GM19025 (cell line): ENCODE data around the gene ITFG1.
"Not testable (repeated sequence)": the region's sequence is repeated elsewhere in the genome, so short reads cannot be mapped to it uniquely, and the experiment has no call there.

Source experiments
- ATAC-seq: cut with Tn5 transposase; IDR thresholded peaks from one replicate; pipeline ENCODE4 v1.9.1; 2021; ENCODE audit warnings: mild to moderate bottlenecking, low read depth, moderate library complexity; ENCODE audit not compliant: unreplicated experiment

The ITFG1 gene

GRCh38 chr16:47180073-47180472 is 280.8 kb downstream of the ITFG1 start:
- no peak for ATAC-seq

GRCh38 chr16:47175152-47175551 is 285.7 kb downstream of the ITFG1 start:
- no peak for ATAC-seq

- ATAC-seq = no peak
Observed at GRCh38 chr16:47162670-47163420, 298.0 kb downstream of the ITFG1 start.

- no peak for ATAC-seq
Observed at GRCh38 chr16:47161464-47161863, 299.4 kb downstream of the ITFG1 start.

GRCh38 chr16:47160422-47160821 is 300.4 kb downstream of the ITFG1 start:
- no peak for ATAC-seq

- ATAC-seq = no peak
Observed at GRCh38 chr16:47158992-47159391, 301.9 kb downstream of the ITFG1 start.

GRCh38 chr16:47156680-47157215 is 304.1 kb downstream of the ITFG1 start:
- ATAC-seq = no peak

GRCh38 chr16:47152501-47152900 is 308.4 kb downstream of the ITFG1 start:
- not testable (repeated sequence) for ATAC-seq

GRCh38 chr16:47150067-47150466 is 310.8 kb downstream of the ITFG1 start:
- ATAC-seq = no peak

- ATAC-seq = no peak
Observed at GRCh38 chr16:47144559-47144877, 316.3 kb downstream of the ITFG1 start.

GRCh38 chr16:47143677-47144558 is 316.9 kb downstream of the ITFG1 start, which contains the start of gene NETO2:
Gene NETO2 (minus strand): TSS chr16:47143945. CDS start chr16:47143612, 333 bp downstream.
- peak; percentile 61 for ATAC-seq

- ATAC-seq = peak; percentile 65
Observed at GRCh38 chr16:47142821-47143676, 317.8 kb downstream of the ITFG1 start.

GRCh38 chr16:47142486-47142820 is 318.4 kb downstream of the ITFG1 start:
- ATAC-seq = no peak

- ATAC-seq = peak; percentile 24
Observed at GRCh38 chr16:47141773-47142485, 318.9 kb downstream of the ITFG1 start.

- no peak for ATAC-seq
Observed at GRCh38 chr16:47140686-47141085, 320.2 kb downstream of the ITFG1 start.

- no peak for ATAC-seq
Observed at GRCh38 chr16:47139561-47140185, 321.2 kb downstream of the ITFG1 start.

GRCh38 chr16:47137925-47138324 is 322.9 kb downstream of the ITFG1 start:
- not testable (repeated sequence) for ATAC-seq

GRCh38 chr16:47136099-47136842 is 324.6 kb downstream of the ITFG1 start:
- ATAC-seq = no peak

GRCh38 chr16:47134550-47134949 is 326.3 kb downstream of the ITFG1 start:
- ATAC-seq = no peak
